Cardiac septum (tissue), 1 donor: ENCODE results near the gene WBP2. TPM values are rescaled to one million over a fixed set of nuclear protein-coding genes. Genes with fewer than 3 reads are reported as not detected.

Experiments
- DNase-seq: peaks from one replicate; pipeline ENCODE4 v3.0.0-alpha.2; 2020; ENCODE audit warnings: low spot score
- intact Hi-C: fragments of 100-400 bp; cut with DNase I; formaldehyde crosslinking; loops from one replicate; pipeline ENCODE4 v1.14.0; 2022
- total RNA-seq: library from RNA; stranded (reverse); fragmentation: NEBNext Ultra II Directional; extraction: Animal tissue kit (Norgen Biotek cat#: 25700); gene quantifications from one replicate; pipeline ENCODE4 v1.2.1, GENCODE V29; 2021
- donor health status: DM: no; HTN: no; CAD: no.

The WBP2 gene
- total RNA-seq, 1 donor from 2014 or later = 129 TPM

DNA sequence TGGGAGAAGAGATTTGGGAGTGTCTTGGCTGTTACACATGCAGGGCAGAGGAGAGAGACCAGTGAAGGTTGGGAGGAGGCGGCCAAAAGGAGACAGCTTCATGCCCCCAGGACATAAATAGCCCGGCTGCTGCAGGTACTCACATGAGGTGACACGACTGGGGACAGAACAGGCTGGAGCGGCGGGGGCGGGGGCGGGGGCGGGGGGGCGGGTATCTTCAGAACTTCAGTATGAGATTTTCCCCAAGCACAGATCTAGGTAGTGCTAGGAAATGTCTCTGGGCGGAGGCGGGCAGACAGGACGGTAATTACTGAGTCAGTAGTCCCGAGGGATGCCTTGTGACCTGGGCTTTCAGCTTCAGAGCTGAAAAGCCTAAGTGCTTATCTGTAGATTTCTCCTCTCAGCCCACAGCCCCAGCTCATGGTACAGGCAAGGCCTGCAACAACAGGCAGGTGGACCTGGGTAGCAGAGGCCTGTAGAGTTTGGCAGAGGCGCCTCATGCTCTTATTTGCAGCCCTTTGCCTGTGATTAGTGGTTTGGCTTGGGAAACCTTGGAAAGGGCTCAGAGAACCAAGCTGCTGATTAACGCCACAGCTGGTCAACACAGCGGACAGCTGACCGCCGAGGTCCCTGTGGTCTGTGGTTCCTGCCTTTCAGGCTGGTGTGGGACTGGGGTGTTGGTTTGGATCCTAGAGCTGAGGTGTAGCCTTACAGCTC is 46.1 kb downstream of the WBP2 start:
- DNase-seq = peak; percentile 85
- intact Hi-C loops = loop anchor here (2.0 kb wide), 2 partner anchors 40 to 68 kb away; no protein-coding TSS in a partner anchor

DNA sequence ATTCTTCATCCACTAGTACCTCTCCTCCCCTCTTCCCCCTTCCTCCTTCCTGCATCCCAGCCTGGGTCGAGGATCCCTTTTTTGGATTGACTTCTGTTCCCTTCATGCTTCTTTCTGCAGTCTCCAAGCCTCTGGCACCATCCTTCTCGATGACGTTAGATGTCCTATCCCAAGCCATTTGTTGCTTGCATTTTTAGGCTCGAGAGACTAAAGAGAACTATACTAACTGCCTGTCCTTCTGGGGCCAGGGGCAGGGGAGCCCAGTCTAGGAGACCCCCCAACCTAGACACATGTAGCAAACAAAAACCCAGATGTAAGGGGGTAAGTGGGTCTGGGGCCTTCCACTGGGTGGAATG is 46.6 kb downstream of the WBP2 start:
- no peak for DNase-seq

DNA sequence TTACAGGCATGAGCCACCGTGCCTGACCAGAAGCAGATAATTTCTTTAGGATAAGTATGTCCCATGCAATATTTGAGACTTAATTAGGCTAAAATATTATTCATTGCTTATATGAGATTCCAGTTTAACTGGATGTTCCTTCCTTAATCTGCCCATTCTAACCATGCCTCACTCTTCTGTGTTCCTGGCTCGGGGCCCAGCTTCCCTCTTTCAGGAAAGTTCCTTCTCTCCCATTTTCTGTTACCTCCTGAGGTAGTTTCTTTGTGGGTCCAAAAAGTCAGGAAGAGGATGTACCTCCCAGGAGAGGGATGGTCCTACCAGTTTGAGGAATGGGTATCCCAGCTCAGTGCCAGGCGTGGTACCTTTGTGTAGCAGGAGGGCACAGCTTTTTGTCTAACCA is 47.3 kb downstream of the WBP2 start:
- intact Hi-C loops = loop anchor here (2.0 kb wide), 2 partner anchors 41 to 69 kb away; no protein-coding TSS in a partner anchor
- peak; percentile 67 for DNase-seq

More for the DNA sequence above, 46.6 kb downstream of the WBP2 start:
- intact Hi-C loops = loop anchor here (2.0 kb wide), 2 partner anchors 40 to 68 kb away; no protein-coding TSS in a partner anchor

DNA sequence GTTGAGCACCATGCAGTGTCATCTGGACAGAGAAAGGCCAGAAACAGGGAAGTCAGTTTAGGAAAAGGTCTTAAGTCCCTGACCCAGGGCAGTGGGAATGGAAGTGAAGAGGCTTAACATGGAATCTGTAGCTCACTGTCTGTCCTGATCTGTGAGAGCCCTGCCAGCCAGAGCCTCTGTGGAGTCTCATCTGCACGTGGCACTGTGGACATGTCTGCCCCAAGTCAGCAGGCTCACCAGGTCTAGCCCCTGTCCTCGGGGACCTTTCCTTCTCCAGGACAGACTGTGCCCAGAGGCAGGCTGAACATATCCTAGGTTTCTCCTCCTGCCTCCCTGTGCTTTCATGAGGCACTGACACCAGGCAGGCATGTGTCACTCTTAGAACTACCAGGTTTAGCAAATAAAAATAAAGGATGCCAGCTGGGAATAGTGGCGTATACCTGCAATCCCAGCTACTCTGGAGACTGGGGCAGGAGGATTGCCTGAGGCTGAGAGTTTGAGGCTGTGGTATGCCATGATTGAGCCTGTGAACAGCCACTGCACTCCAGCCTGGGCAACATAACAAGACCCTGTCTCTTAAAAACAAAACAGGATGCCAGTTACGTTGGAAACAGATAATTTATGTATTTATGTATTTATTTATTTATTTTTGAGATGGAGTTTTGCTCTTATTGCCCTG is 48.2 kb downstream of the WBP2 start:
- intact Hi-C loops = no loop called here
- DNase-seq = peak; percentile 50

DNA sequence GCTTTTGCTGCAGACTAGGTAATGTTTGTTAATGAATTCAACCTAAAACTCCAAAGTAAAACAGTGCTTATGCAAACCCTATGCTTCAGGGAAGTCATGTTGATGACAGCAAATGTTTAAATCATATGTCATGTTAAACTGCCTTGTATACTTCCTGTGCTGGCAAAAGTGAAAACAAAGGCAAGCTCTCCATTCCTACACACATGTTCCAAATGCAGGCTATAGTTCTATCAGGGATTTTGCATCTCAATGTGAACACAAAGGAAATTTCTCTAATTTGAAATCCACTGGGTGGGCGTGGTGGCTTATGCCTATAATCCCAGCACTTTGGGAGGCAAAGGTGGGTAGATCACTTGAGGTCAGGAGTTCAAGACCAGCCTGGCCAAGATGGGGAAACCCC is 51.3 kb downstream of the WBP2 start:
- intact Hi-C loops = no loop called here
- DNase-seq = no peak

GRCh38 chr17:75799402-75799801 is 55.7 kb downstream of the WBP2 start:
- intact Hi-C loops = no loop called here

GRCh38 chr17:75795820-75796607 is 59.1 kb downstream of the WBP2 start:
- intact Hi-C loops = no loop called here
- peak; percentile 2 for DNase-seq

More at GRCh38 chr17:75799402-75799801, 55.7 kb downstream of the WBP2 start:
- DNase-seq = peak; percentile 50

Other genes with a start within 250 kb of the WBP2 start
- 1.7 TPM for gene SMIM5, start 221.9 kb downstream of the WBP2 start, total RNA-seq
- 11.3 TPM for gene RECQL5, start 188.2 kb downstream of the WBP2 start, total RNA-seq
- 47.2 TPM for gene SAP30BP, start 188.0 kb downstream of the WBP2 start, total RNA-seq
- 5.7 TPM for gene ITGB4, start 133.9 kb downstream of the WBP2 start, total RNA-seq
- gene GALK1, start 90.1 kb downstream of the WBP2 start, total RNA-seq = 11.5 TPM
- 16.8 TPM for gene UNK, start 70.5 kb downstream of the WBP2 start, total RNA-seq
- gene UNC13D, start 10.9 kb downstream of the WBP2 start, total RNA-seq = 7.9 TPM
- 39.5 TPM for gene TRIM47, start 23.2 kb upstream of the WBP2 start, total RNA-seq
- gene TRIM65, start 41.6 kb upstream of the WBP2 start, total RNA-seq = 12.1 TPM
- 76.3 TPM for gene MRPL38, start 49.5 kb upstream of the WBP2 start, total RNA-seq
- gene FBF1, start 85.7 kb upstream of the WBP2 start, total RNA-seq = 5.2 TPM
- gene ACOX1, start 123.8 kb upstream of the WBP2 start, total RNA-seq = 73.3 TPM
- 9.6 TPM for gene TEN1, start 123.9 kb upstream of the WBP2 start, total RNA-seq
- 2.7 TPM for gene CDK3, start 145.5 kb upstream of the WBP2 start, total RNA-seq
- 0.05 TPM for gene EVPL, start 172.0 kb upstream of the WBP2 start, total RNA-seq
- gene SRP68, start 217.2 kb upstream of the WBP2 start, total RNA-seq = 53.9 TPM
- gene GALR2, start 219.4 kb upstream of the WBP2 start, total RNA-seq = not detected
- gene ZACN, start 223.8 kb upstream of the WBP2 start, total RNA-seq = not detected
- gene EXOC7, start 248.5 kb upstream of the WBP2 start, total RNA-seq = 86.9 TPM